ENCODE data around the gene ODF4. TPM values are rescaled to one million over a fixed set of nuclear protein-coding genes. Genes with fewer than 3 reads are reported as not detected.

ODF4 gene
- polyA plus RNA-seq, 1 of the 3 experiments (the other 2 are of a cell fraction) = not detected

GRCh38 chr17:8327303-8327649 is 12.4 kb upstream of the ODF4 start (continued):
- TF ChIP-seq TAF1 (IDR thresholded peaks at IDR 0.05; ENCODE audit: borderline replicate concordance, low read depth, low read length) = no peak
- TF ChIP-seq RCOR1 (IDR thresholded peaks at IDR 0.05; ENCODE audit: low read length) = no peak
- no peak for TF ChIP-seq USF1 (IDR thresholded peaks at IDR 0.05; ENCODE audit: borderline replicate concordance, low read depth)
- no peak for TF ChIP-seq TEAD4 (IDR thresholded peaks at IDR 0.05; ENCODE audit: borderline replicate concordance, insufficient read depth)
- no peak for TF ChIP-seq FOXJ3 (CRISPR knock-in tag; IDR thresholded peaks at IDR 0.05)
- TF ChIP-seq GATA2 (CRISPR knock-in tag; IDR thresholded peaks at IDR 0.05) = no peak

GRCh38 chr17:8332128-8332527 is 7.5 kb upstream of the ODF4 start:
- peaks cover 0 to 4% of the 10 kb centered on the region in 2 experiments; a peak in 1 of 4 replicates for H3K4me1 ChIP-seq (ENCODE audit: control insufficient read depth in 1 of 2, insufficient read depth in 2 of 2, low read depth in 1 of 2, low read length in 1 of 2)
- no peaks in the 10 kb centered on the region for H3K79me2 ChIP-seq (ENCODE audit: insufficient read depth)
- no peak for DNase-seq
- H3K4me3 ChIP-seq (ENCODE audit: low read depth in 2 of 2, low read length in 1 of 2) = no peak overlapping the region
- no peaks in the 10 kb centered on the region for H3K36me3 ChIP-seq (replicated peaks in 1 of 2; ENCODE audit: control insufficient read depth in 1 of 2, insufficient read depth in 2 of 2, low read length in 1 of 2)
- ChIA-PET CTCF (interaction anchor here (0.9 to 1.1 kb wide), 3 partner anchors 11 to 259 kb away, joined by 3 to 4 read pairs (median 3); no protein-coding TSS in a partner anchor), POLR2A (no interaction called here)
- H2AFZ ChIP-seq (ENCODE audit: low read depth) = no peak overlapping the region
- H3K27me3 ChIP-seq (ENCODE audit: insufficient read depth) = no peaks in the 10 kb centered on the region
- no peaks in the 10 kb centered on the region for H3K9me3 ChIP-seq
- H3K27ac ChIP-seq (ENCODE audit: low read depth in 2 of 2, low read length in 1 of 2) = no peak overlapping the region
- H3F3A ChIP-seq (replicated peaks; ENCODE audit: insufficient read depth) = no peaks in the 10 kb centered on the region
- WGBS (ENCODE audit: low lambda C conversion rate) = 67% methylated on average over 2 of the region's 2 CpGs
- no peaks in the 10 kb centered on the region for H4K20me1 ChIP-seq (ENCODE audit: insufficient read depth)
- no peak overlapping the region for H3K9ac ChIP-seq
- H3K4me2 ChIP-seq = no peak overlapping the region
- H3K9me2 ChIP-seq = no peaks in the 10 kb centered on the region
- TF ChIP-seq TCF12 (IDR thresholded peaks at IDR 0.05) (no peak), CTCF (IDR thresholded peaks at IDR 0.05) (no peak), PBX3 (IDR thresholded peaks at IDR 0.05) (no peak), RXRA (IDR thresholded peaks at IDR 0.05; ENCODE audit: borderline replicate concordance, low read depth) (no peak), MAX (IDR thresholded peaks at IDR 0.05; ENCODE audit: low read depth) (no peak), SMC3 (IDR thresholded peaks at IDR 0.05; ENCODE audit: low read depth, low read length) (no peak), SIN3A (IDR thresholded peaks at IDR 0.05; ENCODE audit: borderline replicate concordance, low read depth, low read length) (no peak), EP300 (IDR thresholded peaks at IDR 0.05; ENCODE audit: borderline replicate concordance in 1 of 2, low read depth in 1 of 2, low read length in 1 of 2) (no peak), USF2 (IDR thresholded peaks at IDR 0.05; ENCODE audit: borderline replicate concordance, low read depth, low read length) (no peak), ZBTB33 (IDR thresholded peaks at IDR 0.05; ENCODE audit: borderline replicate concordance, low read depth) (no peak), CHD2 (IDR thresholded peaks at IDR 0.05; ENCODE audit: low read length, partially characterized antibody) (no peak), YY1 (IDR thresholded peaks at IDR 0.05; ENCODE audit: low read depth) (no peak), GATA2 (CRISPR knock-in tag; IDR thresholded peaks at IDR 0.05) (no peak), REST (IDR thresholded peaks at IDR 0.05; ENCODE audit: low read depth, low read length) (no peak), RFX5 (IDR thresholded peaks at IDR 0.05; ENCODE audit: low read length) (no peak), ELF1 (IDR thresholded peaks at IDR 0.05) (no peak), EZH2phosphoT487 (IDR thresholded peaks at IDR 0.05; ENCODE audit: borderline replicate concordance, low read depth) (no peak)
